Activated B cell treated with CpG ODN at 0.5 μM for 24 hours (primary cell): ENCODE results near the gene INF2. TPM values are rescaled to one million over a fixed set of nuclear protein-coding genes. Genes with fewer than 3 reads are reported as not detected.

Experiments used
- ATAC-seq: fragments of 200-7000 bp; cut with Tn5 transposase; one replicate; pipeline ENCODE4 v1.10.0; 2021; ENCODE audit warnings: low read depth, mild to moderate bottlenecking, moderate library complexity
- CTCF ChIA-PET: fragments of 350-600 bp; sonication (Branson Sonifier 250); formaldehyde crosslinking; loops from one replicate; lab custom pipeline; 2021; ENCODE audit warnings: antibody characterized with exemption; lab: Charles Lee
- POLR2A ChIA-PET: fragments of 350-600 bp; sonication (Branson Sonifier 250); formaldehyde crosslinking; loops from one replicate; lab custom pipeline; 2021; ENCODE audit warnings: antibody characterized with exemption; lab: Charles Lee
- DNase-seq: peaks from one replicate; pipeline ENCODE4 v3.0.0; 2022
- H3K27ac Mint-ChIP-seq: one replicate; pipeline ENCODE4 v1.8.0; 2020; ENCODE audit warnings: mixed read lengths
- H3K27me3 Mint-ChIP-seq: one replicate; pipeline ENCODE4 v1.8.0; 2021; ENCODE audit warnings: mixed read lengths
- H3K36me3 Mint-ChIP-seq: one replicate; pipeline ENCODE4 v1.8.0; 2021; ENCODE audit warnings: low read depth, mixed read lengths
- H3K4me1 Mint-ChIP-seq: one replicate; pipeline ENCODE4 v1.8.0; 2021; ENCODE audit warnings: mixed read lengths
- H3K4me3 Mint-ChIP-seq: one replicate; pipeline ENCODE4 v1.8.0; 2020; ENCODE audit warnings: mild to moderate bottlenecking, mixed read lengths
- H3K9me3 Mint-ChIP-seq: one replicate; pipeline ENCODE4 v1.8.0; 2020; ENCODE audit warnings: mixed read lengths
- CTCF ChIP-seq: fragments of 200-600 bp; IDR thresholded peaks from one replicate; pipeline ENCODE4 v1.8.0; 2022; ENCODE audit warnings: antibody characterized with exemption, mild to moderate bottlenecking
- intact Hi-C: fragments of 100-400 bp; cut with micrococcal nuclease; formaldehyde crosslinking; loops from one replicate; pipeline ENCODE4 v1.15.1; 2024
- total RNA-seq: library from RNA; stranded (reverse); gene quantifications from 2 replicates; pipeline ENCODE4 v1.2.3, GENCODE V29; 2022

The INF2 gene
- total RNA-seq, 1 donor from 2014 or later = 47.2 TPM

GRCh38 chr14:104743461-104744380 is 54.3 kb downstream of the INF2 start:
- H3K4me3 Mint-ChIP-seq = no peak overlapping the region
- H3K27ac Mint-ChIP-seq = no peak overlapping the region
- no peak for ATAC-seq
- peaks cover 5% of the 10 kb centered on the region for H3K4me1 Mint-ChIP-seq
- ChIA-PET CTCF (no interaction called here), POLR2A (no interaction called here)
- H3K9me3 Mint-ChIP-seq = no peaks in the 10 kb centered on the region
- no peak for DNase-seq
- no peaks in the 10 kb centered on the region for H3K36me3 Mint-ChIP-seq
- TF ChIP-seq CTCF = no peak
- intact Hi-C loops = no loop called here
- peaks cover 6% of the 10 kb centered on the region for H3K27me3 Mint-ChIP-seq

GRCh38 chr14:104744484-104744883 is 55.1 kb downstream of the INF2 start:
- no peak overlapping the region for H3K4me3 Mint-ChIP-seq
- H3K4me1 Mint-ChIP-seq = peaks cover 7% of the 10 kb centered on the region
- ChIA-PET CTCF (no interaction called here), POLR2A (no interaction called here)
- no peak for TF ChIP-seq CTCF
- intact Hi-C loops = no loop called here
- no peak overlapping the region for H3K27ac Mint-ChIP-seq
- H3K36me3 Mint-ChIP-seq = no peaks in the 10 kb centered on the region
- ATAC-seq = no peak
- DNase-seq = no peak
- H3K9me3 Mint-ChIP-seq = no peaks in the 10 kb centered on the region
- H3K27me3 Mint-ChIP-seq = peaks cover 6% of the 10 kb centered on the region

- no peak for ATAC-seq
- peaks cover 1% of the 10 kb centered on the region for H3K27me3 Mint-ChIP-seq
- POLR2A ChIA-PET = no interaction called here
Observed at GRCh38 chr14:104745431-104745830, 56.0 kb downstream of the INF2 start.

DNA sequence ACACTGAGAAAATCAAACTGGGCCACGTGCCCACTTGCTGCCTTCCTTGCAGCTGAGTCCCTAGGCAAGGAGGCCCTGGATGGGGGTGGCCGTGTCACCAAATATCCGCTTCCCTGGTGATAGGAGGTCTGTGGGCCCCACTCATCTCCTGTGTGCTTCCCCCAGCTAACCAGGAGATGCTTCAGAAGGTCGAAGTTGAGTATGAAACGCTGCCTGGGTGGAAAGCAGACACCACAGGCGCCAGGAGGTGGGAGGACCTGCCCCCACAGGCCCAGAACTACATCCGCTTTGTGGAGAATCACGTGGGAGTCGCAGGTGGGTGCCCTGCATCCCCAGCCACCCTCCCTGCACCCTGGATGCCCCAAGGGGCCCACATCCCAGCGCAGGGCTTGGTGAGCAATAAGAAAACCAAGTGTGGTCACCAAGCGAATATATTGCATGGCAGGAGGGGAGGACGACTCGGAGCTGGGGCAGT is 56.7 kb downstream of the INF2 start:
- ATAC-seq = no peak
- Mint-ChIP-seq H3K27ac (peak overlapping the region; percentile 3), H3K27me3 (no peaks in the 10 kb centered on the region), H3K9me3 (no peaks in the 10 kb centered on the region), H3K36me3 (no peaks in the 10 kb centered on the region), H3K4me1 (peaks cover 7% of the 10 kb centered on the region), H3K4me3 (no peak overlapping the region)
- TF ChIP-seq CTCF = no peak
- CTCF ChIA-PET = no interaction called here
- POLR2A ChIA-PET = no interaction called here
- DNase-seq = no peak
- intact Hi-C loops = no loop called here

More at GRCh38 chr14:104745431-104745830, 56.0 kb downstream of the INF2 start:
- no peak for TF ChIP-seq CTCF
- no peak overlapping the region for H3K4me3 Mint-ChIP-seq
- peaks cover 7% of the 10 kb centered on the region for H3K4me1 Mint-ChIP-seq
- no peaks in the 10 kb centered on the region for H3K36me3 Mint-ChIP-seq
- CTCF ChIA-PET = no interaction called here
- no peak for DNase-seq
- intact Hi-C loops = no loop called here
- no peak overlapping the region for H3K27ac Mint-ChIP-seq
- no peaks in the 10 kb centered on the region for H3K9me3 Mint-ChIP-seq

DNA sequence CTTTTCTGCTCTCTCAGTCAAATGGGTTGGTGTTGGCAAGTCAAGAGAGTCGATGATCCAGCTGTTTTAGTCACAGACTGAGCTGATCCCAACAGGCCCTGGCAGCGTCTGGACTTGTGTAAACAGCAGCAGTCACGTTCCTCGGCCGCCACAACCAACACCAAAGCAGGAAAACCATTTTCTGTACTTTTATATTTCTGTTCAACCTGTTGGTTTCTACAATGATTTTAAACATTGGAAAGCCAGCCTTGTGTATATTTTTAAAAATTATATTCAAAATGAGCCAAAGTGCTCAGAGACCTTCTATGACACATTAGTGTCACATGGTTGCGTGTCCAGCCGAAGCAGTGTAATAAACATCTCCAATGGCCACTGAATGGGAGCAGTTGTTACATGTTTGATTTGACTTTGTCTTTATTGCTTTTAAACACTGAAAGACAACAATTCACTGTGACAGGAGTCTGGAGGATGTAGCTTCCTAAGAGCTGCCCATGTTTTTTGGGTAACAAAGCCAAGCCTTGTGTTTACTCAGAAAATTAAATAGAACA is 57.6 kb downstream of the INF2 start:
- ChIA-PET CTCF (no interaction called here), POLR2A (no interaction called here)
- ATAC-seq = no peak
- Mint-ChIP-seq H3K4me3 (no peak overlapping the region), H3K9me3 (no peaks in the 10 kb centered on the region), H3K36me3 (no peaks in the 10 kb centered on the region), H3K4me1 (peaks cover 7% of the 10 kb centered on the region), H3K27me3 (no peaks in the 10 kb centered on the region), H3K27ac (no peak overlapping the region)
- no peak for DNase-seq
- no peak for TF ChIP-seq CTCF
- intact Hi-C loops = no loop called here
